Measurements from ENCODE around the gene PTPRE. TPM values are rescaled to one million over a fixed set of nuclear protein-coding genes. Genes with fewer than 3 reads are reported as not detected.

PTPRE gene
- total and polyA plus RNA-seq, 8 donors: 1.0 to 7.1 (median 2.1) TPM

DNA sequence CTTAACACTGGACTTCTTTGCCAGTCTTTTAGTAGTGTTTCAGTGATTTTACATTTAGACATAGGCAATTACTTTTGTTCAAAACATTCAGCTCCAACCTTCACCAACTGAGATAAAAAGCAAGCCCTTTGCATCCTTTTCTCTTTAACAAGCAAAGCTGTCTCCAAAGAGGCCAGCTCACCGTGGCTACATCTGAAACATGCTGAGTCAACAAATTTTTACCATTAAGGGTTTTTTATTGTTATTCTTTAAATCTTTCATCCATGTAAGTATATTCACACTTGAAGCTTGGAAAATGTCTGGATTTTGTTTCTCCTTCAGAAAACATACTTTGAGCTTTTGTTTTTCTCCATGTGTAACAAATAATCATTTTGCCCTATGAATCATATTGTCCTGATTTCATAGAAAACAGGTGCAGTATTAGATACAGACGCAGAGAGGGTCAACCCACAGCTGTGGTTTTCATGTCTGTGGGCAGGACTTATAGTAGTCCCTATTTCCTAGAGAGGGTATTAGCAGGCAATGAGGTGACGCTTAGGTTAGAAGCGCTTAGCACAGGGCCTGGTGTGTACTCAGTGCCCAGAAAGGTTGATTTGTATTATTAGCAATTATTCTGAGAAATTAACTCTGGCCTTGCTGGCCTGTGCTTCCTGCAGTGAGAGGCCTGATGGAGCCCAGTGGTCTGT lies 119.9 kb downstream of the PTPRE start:
- Histone ChIP-seq H3K27me3 (no peaks in the 10 kb centered on the region), H3K9me3 (no peaks in the 10 kb centered on the region), H3K27ac (no peak overlapping the region), H3K4me3 (no peak overlapping the region), H3K4me1 (no peaks in the 10 kb centered on the region), H3K36me3 (no peaks in the 10 kb centered on the region)
- ATAC-seq (no peak), DNase-seq (no peak), FAIRE-seq (no peak)
- WGBS, 2 donors: 62 to 73% methylated on average over 4 of the region's 4 CpGs
- TF ChIP-seq, protein P1, sequence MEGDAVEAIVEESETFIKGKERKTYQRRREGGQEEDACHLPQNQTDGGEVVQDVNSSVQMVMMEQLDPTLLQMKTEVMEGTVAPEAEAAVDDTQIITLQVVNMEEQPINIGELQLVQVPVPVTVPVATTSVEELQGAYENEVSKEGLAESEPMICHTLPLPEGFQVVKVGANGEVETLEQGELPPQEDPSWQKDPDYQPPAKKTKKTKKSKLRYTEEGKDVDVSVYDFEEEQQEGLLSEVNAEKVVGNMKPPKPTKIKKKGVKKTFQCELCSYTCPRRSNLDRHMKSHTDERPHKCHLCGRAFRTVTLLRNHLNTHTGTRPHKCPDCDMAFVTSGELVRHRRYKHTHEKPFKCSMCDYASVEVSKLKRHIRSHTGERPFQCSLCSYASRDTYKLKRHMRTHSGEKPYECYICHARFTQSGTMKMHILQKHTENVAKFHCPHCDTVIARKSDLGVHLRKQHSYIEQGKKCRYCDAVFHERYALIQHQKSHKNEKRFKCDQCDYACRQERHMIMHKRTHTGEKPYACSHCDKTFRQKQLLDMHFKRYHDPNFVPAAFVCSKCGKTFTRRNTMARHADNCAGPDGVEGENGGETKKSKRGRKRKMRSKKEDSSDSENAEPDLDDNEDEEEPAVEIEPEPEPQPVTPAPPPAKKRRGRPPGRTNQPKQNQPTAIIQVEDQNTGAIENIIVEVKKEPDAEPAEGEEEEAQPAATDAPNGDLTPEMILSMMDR (IDR thresholded peaks at IDR 0.05): no peak
- intact Hi-C loops (cut with DNase I): no loop called here

DNA sequence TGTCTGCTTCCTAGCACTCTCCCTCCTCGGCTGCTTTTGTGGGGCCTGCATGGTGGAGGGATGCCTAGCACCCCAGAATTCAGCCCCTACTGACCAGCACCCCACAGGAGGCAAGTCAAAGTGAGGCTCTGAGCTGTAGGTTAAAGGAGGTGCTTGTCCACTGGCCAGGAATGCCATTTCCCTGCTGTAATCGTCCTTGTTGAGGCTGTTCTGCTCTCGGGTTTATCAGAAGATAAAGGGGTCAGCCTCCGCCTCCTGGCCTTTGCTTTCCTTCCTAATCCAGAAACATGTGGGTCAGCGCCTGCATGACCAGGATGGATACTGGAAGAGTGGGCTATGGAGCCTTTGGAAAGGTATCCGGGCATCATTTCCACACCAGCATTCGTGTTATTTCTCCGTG lies 120.4 kb downstream of the PTPRE start:
- DNase-seq (no peak), FAIRE-seq (no peak), ATAC-seq (no peak)
- TF ChIP-seq, protein P1 (IDR thresholded peaks at IDR 0.05): no peak
- Histone ChIP-seq H3K36me3 (no peaks in the 10 kb centered on the region), H3K27ac (no peak overlapping the region), H3K9me3 (no peaks in the 10 kb centered on the region), H3K4me1 (no peaks in the 10 kb centered on the region), H3K27me3 (no peaks in the 10 kb centered on the region), H3K4me3 (no peak overlapping the region)
- intact Hi-C loops (cut with DNase I): no loop called here
- 61% methylated on average over 8 of the region's 8 CpGs for WGBS, 2 donors

DNA sequence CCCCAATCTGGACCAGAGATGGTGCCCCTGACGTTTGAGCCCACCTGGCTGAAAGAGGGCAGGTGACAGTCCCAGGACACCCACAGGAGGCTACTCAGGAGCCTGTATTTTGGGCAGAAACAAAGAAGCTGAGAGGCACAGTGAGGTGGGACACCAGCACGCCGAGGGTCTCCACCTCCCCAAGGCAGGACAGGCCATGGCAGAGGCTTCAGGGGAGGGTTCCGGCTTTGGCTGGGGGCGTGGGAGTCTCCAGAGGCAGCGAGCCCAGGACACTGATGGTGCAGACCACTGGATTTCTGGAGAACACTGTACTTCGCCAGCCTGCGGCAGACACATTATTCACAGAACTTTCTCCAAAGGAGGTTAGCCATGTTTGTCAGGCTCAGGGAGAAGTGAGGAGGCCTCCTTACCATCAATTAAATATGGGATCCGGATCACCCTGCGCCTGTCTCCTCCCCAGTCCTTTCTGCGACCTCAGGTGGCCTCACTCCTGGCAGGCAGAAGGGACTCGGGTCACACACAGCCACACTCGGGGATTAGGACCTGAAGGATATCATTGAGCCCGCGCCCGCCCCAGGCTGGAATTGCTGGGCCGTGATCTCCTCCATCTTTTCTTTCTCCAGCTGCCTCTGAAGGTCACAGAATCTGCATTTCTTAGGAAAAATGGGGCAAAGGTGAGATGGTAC lies 121.1 kb downstream of the PTPRE start:
- no peak for DNase-seq
- TF ChIP-seq, protein P1 (IDR thresholded peaks at IDR 0.05): no peak
- Histone ChIP-seq H3K9me3 (no peaks in the 10 kb centered on the region), H3K27me3 (no peaks in the 10 kb centered on the region), H3K4me1 (no peaks in the 10 kb centered on the region), H3K27ac (no peak overlapping the region), H3K4me3 (no peak overlapping the region), H3K36me3 (no peaks in the 10 kb centered on the region)
- intact Hi-C loops (cut with DNase I): no loop called here
- no peak for FAIRE-seq
- 60 to 73% methylated on average over 17 of the region's 17 CpGs for WGBS, 2 donors
- ATAC-seq: no peak

DNA sequence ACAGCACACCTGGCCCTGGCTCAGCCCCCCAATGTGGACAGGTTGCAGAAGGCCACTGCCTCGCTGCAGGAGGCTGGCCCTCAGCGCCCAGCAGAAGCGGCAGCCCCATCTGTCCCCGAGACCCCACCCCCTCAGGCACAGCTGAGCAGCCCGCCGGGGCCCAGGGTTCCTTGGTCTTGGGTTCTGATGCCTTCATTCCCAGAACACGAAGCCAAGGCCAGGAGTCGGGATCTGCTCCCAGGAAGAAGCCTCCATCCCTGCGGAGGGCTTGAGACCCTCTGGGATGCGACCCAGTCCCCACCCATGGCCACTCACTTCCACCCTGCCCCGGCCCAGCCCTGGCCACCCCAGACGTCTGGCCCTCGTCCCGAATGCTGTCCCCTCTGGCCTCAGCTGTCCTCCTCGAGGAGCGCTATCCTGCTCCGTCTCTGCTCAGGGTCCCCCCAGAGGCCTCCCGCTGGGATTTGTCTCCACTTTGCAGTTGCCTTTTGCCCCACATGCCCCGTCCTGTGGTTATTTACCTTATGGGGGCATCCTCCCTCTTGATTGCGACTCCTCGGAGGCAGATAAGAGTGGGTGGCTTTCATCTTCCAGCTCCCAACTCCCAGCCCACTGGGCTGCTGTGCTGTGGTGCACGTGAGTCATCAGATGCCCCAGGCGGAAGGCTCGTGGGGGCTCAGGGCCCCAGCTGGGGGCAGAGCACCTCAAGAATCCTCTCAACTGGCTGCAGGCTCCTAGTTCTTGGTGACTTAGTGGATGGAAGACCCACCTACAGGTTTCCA lies 121.8 kb downstream of the PTPRE start:
- no peaks in the 10 kb centered on the region for H3K36me3 ChIP-seq
- no peak overlapping the region for H3K4me3 ChIP-seq
- H3K9me3 ChIP-seq: no peaks in the 10 kb centered on the region
- peak in 1 of 6 donors; percentile 51 for DNase-seq
- intact Hi-C loops (cut with DNase I): no loop called here
- TF ChIP-seq, protein P1 (IDR thresholded peaks at IDR 0.05): no peak
- FAIRE-seq: no peak
- H3K4me1 ChIP-seq: no peaks in the 10 kb centered on the region
- no peak overlapping the region for H3K27ac ChIP-seq
- H3K27me3 ChIP-seq: peaks cover 0 to 4% (median 0%) of the 10 kb centered on the region in 4 donors
- 60 to 74% methylated on average over 24 of the region's 24 CpGs for WGBS, 2 donors
- ATAC-seq: no peak

Data from pancreas (tissue), 10 donors.